OCI-M1 (cell line): ENCODE results near the gene TAF4.
"Not testable (repeated sequence)": the region's sequence is repeated elsewhere in the genome, so short reads cannot be mapped to it uniquely, and the experiment has no call there.

Experiments used
- DNase-seq: peaks from one replicate; lab custom pipeline; 2025; lab: John Stamatoyannopoulos, UW

Gene TAF4

GRCh38 chr20:62073323-62073722 lies 7.6 kb upstream of the TAF4 start:
- DNase-seq: no peak

- not testable (repeated sequence) for DNase-seq
These were observed 6.2 kb upstream of the TAF4 start for GRCh38 chr20:62071669-62072430.

GRCh38 chr20:62069741-62070216 lies 4.1 kb upstream of the TAF4 start:
- DNase-seq: no peak

GRCh38 chr20:62068997-62069396 lies 3.3 kb upstream of the TAF4 start:
- no peak for DNase-seq

- no peak for DNase-seq
These were observed 2.0 kb upstream of the TAF4 start for GRCh38 chr20:62067547-62068260.

GRCh38 chr20:62066983-62067433 lies 1.3 kb upstream of the TAF4 start:
- no peak for DNase-seq

GRCh38 chr20:62066339-62066982 lies 780 bp upstream of the TAF4 start:
- peak; percentile 56 for DNase-seq

- DNase-seq: peak; percentile 6
These were observed 659 bp downstream of the TAF4 start for GRCh38 chr20:62064770-62065673.

- DNase-seq: no peak
These were observed 1.5 kb downstream of the TAF4 start for GRCh38 chr20:62063981-62064769.

- no peak for DNase-seq
These were observed 2.2 kb downstream of the TAF4 start for GRCh38 chr20:62063315-62063980.

GRCh38 chr20:62062661-62063314 lies 2.9 kb downstream of the TAF4 start:
- DNase-seq: no peak

GRCh38 chr20:62061851-62062423 lies 3.7 kb downstream of the TAF4 start:
- no peak for DNase-seq

DNA sequence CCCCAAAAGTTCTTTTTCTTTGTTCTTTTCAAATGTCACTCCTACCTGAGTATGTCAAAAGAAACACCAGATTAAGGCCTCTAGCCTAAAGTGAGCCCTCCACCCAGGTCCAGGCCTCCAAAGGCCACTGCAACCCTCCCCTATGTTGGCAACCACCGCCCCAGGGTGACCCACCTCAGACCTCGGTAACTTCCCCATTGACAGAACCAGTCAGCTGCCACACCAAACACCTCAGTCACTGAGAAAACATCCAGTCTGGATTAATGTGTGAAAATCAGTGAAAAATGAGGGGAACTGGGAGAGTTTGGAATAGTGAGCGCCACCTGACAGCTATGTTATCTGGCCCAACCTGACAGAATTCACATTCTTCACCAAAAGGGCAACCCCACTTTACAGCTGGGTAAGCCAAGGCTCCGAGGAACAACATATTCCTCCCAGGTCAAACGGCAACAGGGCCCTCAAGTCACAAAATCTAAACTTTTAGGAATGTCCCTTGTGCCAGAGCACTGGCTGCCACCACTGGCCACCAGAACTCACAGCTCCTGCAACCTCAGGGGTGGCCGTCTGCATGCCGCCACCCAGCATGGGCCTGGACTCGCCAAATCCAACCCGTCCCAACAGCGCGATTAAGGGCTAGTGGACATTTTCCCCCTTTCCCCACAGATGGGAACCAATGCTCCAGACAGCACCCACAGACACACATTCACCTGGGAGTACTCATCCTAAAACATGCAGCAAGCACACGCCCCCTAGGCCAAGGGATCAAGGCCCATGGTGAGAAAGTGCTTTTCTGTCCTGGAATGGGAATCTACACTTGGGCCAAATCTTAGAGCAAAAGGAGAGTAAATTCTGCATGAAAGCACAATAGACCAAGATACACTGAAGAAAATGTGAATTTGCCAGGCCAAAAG lies 4.8 kb downstream of the TAF4 start:
- DNase-seq: no peak

GRCh38 chr20:62059920-62060630 lies 5.6 kb downstream of the TAF4 start:
- DNase-seq: no peak

GRCh38 chr20:62059401-62059800 lies 6.3 kb downstream of the TAF4 start:
- no peak for DNase-seq

DNA sequence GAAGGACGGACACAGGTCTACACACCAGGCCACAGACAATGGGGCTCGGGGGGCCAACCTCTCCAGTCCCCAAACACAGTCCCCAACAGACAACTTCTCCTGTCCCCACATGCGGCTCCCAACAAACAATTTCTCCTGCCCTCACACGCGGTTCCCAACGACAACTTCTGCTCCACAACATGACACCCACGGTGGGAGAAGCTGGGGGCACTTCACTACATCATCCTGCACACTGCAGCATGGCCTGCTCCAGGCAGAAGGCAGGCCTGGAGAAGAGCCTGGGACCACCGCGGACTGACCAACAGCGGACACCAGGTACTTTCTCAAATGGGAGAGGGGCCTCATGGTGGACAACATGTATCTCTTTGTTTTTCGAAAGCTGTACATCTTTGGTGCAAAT lies 6.7 kb downstream of the TAF4 start:
- DNase-seq: no peak

GRCh38 chr20:62056975-62057374 lies 8.7 kb downstream of the TAF4 start:
- DNase-seq: no peak

DNA sequence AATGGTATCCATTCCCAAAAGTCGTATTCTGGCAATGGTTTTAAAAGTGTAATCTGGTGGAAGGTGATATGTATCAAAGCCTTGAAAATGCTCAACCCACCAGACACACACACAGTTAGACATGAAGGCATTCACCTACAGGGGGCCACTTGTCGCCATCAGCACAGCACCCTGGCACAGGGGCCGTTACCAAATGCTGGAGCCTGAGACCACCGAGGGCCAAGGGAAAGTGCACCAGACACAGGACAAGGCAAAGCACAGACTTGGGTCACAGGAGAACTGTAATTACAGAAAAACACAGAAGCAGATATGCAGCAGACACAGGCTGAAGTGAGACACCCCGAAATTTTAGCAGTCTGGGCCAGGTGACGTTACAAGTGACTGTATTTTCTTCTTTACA lies 9.3 kb downstream of the TAF4 start:
- DNase-seq: no peak
